ENCODE measurements around the gene TSPAN4. TPM values are rescaled to one million over a fixed set of nuclear protein-coding genes. Genes with fewer than 3 reads are reported as not detected.
A peak's percentile ranks its signal among the peaks of the same experiment; 100 is the strongest.

The TSPAN4 gene
- total and polyA plus RNA-seq, 9 of the 15 experiments (the other 6 are each of a cell fraction or from before 2014, with no cell fraction given): 0.07 to 31.0 (median 15.7) TPM

DNA sequence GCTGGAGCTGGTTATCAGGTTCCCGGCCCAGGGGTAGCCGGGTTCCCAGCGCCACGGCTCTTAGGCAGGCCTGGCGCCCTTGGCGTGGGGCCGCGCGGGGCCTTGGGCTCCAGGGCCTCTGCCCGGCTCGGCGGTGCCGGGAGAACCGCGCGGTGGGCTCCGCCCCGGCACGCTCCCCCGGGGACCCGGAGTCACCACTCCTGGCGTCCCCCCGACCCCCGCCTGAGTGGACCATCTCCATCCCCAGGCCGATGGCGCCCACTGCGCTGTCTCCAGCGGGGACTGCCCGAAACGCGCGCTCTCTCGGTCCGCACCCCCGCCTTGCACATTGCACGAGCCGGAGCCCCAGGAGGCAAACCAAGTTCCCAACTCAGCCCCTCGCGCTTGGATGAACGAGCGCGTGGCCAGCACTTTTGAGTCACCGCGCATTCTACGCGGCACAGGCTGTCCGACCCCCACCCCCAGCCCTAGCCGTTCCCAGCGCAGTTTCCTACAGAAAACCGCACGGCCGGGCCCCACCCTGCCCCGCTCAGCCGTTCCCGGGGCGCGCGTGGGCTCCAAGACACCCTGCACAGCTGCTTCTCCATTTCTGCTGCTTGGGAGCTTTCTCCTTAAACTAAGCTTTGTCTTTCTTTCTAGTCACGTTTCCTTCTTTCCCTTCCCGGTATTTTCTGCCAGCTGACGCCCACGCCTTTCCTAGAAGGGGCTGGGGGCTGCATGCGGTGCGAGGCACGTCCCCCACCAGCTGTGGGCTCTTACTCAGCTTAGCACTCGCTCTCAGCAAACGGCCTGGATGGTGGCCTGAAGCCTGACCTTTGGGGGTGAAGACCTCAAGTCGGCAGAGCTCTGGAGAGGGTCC lies 68.6 kb downstream of the TSPAN4 start (continued):
- TF ChIP-seq, protein P1, sequence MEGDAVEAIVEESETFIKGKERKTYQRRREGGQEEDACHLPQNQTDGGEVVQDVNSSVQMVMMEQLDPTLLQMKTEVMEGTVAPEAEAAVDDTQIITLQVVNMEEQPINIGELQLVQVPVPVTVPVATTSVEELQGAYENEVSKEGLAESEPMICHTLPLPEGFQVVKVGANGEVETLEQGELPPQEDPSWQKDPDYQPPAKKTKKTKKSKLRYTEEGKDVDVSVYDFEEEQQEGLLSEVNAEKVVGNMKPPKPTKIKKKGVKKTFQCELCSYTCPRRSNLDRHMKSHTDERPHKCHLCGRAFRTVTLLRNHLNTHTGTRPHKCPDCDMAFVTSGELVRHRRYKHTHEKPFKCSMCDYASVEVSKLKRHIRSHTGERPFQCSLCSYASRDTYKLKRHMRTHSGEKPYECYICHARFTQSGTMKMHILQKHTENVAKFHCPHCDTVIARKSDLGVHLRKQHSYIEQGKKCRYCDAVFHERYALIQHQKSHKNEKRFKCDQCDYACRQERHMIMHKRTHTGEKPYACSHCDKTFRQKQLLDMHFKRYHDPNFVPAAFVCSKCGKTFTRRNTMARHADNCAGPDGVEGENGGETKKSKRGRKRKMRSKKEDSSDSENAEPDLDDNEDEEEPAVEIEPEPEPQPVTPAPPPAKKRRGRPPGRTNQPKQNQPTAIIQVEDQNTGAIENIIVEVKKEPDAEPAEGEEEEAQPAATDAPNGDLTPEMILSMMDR (IDR thresholded peaks at IDR 0.05 in 2 of 3, conservative IDR thresholded peaks at IDR 0.05 in 1 of 3; ENCODE audit: insufficient read depth in 2 of 3, low read depth in 1 of 3, low read length in 3 of 3): no peak
- TF ChIP-seq, protein P2, sequence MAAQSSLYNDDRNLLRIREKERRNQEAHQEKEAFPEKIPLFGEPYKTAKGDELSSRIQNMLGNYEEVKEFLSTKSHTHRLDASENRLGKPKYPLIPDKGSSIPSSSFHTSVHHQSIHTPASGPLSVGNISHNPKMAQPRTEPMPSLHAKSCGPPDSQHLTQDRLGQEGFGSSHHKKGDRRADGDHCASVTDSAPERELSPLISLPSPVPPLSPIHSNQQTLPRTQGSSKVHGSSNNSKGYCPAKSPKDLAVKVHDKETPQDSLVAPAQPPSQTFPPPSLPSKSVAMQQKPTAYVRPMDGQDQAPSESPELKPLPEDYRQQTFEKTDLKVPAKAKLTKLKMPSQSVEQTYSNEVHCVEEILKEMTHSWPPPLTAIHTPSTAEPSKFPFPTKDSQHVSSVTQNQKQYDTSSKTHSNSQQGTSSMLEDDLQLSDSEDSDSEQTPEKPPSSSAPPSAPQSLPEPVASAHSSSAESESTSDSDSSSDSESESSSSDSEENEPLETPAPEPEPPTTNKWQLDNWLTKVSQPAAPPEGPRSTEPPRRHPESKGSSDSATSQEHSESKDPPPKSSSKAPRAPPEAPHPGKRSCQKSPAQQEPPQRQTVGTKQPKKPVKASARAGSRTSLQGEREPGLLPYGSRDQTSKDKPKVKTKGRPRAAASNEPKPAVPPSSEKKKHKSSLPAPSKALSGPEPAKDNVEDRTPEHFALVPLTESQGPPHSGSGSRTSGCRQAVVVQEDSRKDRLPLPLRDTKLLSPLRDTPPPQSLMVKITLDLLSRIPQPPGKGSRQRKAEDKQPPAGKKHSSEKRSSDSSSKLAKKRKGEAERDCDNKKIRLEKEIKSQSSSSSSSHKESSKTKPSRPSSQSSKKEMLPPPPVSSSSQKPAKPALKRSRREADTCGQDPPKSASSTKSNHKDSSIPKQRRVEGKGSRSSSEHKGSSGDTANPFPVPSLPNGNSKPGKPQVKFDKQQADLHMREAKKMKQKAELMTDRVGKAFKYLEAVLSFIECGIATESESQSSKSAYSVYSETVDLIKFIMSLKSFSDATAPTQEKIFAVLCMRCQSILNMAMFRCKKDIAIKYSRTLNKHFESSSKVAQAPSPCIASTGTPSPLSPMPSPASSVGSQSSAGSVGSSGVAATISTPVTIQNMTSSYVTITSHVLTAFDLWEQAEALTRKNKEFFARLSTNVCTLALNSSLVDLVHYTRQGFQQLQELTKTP (IDR thresholded peaks at IDR 0.05; ENCODE audit: low read depth in 1 of 2, partially characterized antibody in 2 of 2): no peak
- TF ChIP-seq ZBTB1 (CRISPR knock-in tag; IDR thresholded peaks at IDR 0.05; ENCODE audit: borderline replicate concordance, low read depth) (peak; percentile 62; the same call in 1 of the 2 replicates), ZNF444 (CRISPR knock-in tag; IDR thresholded peaks at IDR 0.05) (no peak), PCBP2 (IDR thresholded peaks at IDR 0.05; ENCODE audit: low read depth, low read length, poor library complexity, severe bottlenecking) (no peak), TEAD2 (tag; IDR thresholded peaks at IDR 0.05) (no peak), ZBTB26 (CRISPR knock-in tag; IDR thresholded peaks at IDR 0.05) (no peak)
- TF ChIP-seq, protein P3, sequence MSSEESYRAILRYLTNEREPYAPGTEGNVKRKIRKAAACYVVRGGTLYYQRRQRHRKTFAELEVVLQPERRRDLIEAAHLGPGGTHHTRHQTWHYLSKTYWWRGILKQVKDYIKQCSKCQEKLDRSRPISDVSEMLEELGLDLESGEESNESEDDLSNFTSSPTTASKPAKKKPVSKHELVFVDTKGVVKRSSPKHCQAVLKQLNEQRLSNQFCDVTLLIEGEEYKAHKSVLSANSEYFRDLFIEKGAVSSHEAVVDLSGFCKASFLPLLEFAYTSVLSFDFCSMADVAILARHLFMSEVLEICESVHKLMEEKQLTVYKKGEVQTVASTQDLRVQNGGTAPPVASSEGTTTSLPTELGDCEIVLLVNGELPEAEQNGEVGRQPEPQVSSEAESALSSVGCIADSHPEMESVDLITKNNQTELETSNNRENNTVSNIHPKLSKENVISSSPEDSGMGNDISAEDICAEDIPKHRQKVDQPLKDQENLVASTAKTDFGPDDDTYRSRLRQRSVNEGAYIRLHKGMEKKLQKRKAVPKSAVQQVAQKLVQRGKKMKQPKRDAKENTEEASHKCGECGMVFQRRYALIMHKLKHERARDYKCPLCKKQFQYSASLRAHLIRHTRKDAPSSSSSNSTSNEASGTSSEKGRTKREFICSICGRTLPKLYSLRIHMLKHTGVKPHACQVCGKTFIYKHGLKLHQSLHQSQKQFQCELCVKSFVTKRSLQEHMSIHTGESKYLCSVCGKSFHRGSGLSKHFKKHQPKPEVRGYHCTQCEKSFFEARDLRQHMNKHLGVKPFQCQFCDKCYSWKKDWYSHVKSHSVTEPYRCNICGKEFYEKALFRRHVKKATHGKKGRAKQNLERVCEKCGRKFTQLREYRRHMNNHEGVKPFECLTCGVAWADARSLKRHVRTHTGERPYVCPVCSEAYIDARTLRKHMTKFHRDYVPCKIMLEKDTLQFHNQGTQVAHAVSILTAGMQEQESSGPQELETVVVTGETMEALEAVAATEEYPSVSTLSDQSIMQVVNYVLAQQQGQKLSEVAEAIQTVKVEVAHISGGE (CRISPR knock-in tag; IDR thresholded peaks at IDR 0.05): no peak
- TF ChIP-seq, protein P4, sequence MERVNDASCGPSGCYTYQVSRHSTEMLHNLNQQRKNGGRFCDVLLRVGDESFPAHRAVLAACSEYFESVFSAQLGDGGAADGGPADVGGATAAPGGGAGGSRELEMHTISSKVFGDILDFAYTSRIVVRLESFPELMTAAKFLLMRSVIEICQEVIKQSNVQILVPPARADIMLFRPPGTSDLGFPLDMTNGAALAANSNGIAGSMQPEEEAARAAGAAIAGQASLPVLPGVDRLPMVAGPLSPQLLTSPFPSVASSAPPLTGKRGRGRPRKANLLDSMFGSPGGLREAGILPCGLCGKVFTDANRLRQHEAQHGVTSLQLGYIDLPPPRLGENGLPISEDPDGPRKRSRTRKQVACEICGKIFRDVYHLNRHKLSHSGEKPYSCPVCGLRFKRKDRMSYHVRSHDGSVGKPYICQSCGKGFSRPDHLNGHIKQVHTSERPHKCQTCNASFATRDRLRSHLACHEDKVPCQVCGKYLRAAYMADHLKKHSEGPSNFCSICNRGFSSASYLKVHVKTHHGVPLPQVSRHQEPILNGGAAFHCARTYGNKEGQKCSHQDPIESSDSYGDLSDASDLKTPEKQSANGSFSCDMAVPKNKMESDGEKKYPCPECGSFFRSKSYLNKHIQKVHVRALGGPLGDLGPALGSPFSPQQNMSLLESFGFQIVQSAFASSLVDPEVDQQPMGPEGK (CRISPR knock-in tag; IDR thresholded peaks at IDR 0.05; ENCODE audit: borderline replicate concordance): no peak

Measured in K562 (cell line).